Loucy (cell line): ENCODE data around the gene IQSEC1.

ENCODE experiments used
- H2AFZ ChIP-seq: fragments of 200-600 bp; sonication (generic); 2 replicates; pipeline ENCODE4 v1.6.0; 2016; ENCODE audit warnings: antibody characterized with exemption, mild to moderate bottlenecking, low read length, moderate library complexity
- H3F3A ChIP-seq: fragments of 200-600 bp; 2 replicates; pipeline ENCODE4 v1.6.0; 2016; ENCODE audit warnings: antibody characterized with exemption, low read depth, mild to moderate bottlenecking
- H3K27me3 ChIP-seq: fragments of 200-600 bp; sonication (generic); 2 replicates; pipeline ENCODE4 v1.6.1; 2014; ENCODE audit warnings: low read length, mild to moderate bottlenecking; ENCODE audit not compliant: insufficient read depth, poor library complexity, severe bottlenecking
- H3K36me3 ChIP-seq: fragments of 200-600 bp; sonication (generic); 2 replicates; pipeline ENCODE4 v1.6.1; 2016; ENCODE audit warnings: low read length; ENCODE audit not compliant: insufficient read depth
- H3K4me1 ChIP-seq: fragments of 200-600 bp; sonication (generic); 2 replicates; pipeline ENCODE4 v1.5.1; 2014; ENCODE audit warnings: low read length, mild to moderate bottlenecking; ENCODE audit not compliant: insufficient read depth, poor library complexity, severe bottlenecking
- H3K4me2 ChIP-seq: fragments of 200-600 bp; sonication (generic); 2 replicates; pipeline ENCODE4 v1.6.0; 2014; ENCODE audit warnings: antibody characterized with exemption, low read length, low read depth, mild to moderate bottlenecking; ENCODE audit not compliant: poor library complexity, severe bottlenecking
- H3K4me3 ChIP-seq: fragments of 200-600 bp; sonication (generic); 2 replicates; pipeline ENCODE4 v1.5.1; 2014; ENCODE audit warnings: low read length, mild to moderate bottlenecking, mixed read lengths; ENCODE audit not compliant: poor library complexity, severe bottlenecking
- H3K79me2 ChIP-seq: fragments of 200-600 bp; sonication (generic); 2 replicates; pipeline ENCODE4 v1.6.1; 2014; ENCODE audit warnings: low read length; ENCODE audit not compliant: insufficient read depth
- H3K9ac ChIP-seq: fragments of 200-600 bp; sonication (generic); 2 replicates; pipeline ENCODE4 v1.6.0; 2014; ENCODE audit warnings: mild to moderate bottlenecking, low read depth, low read length, moderate library complexity; ENCODE audit not compliant: poor library complexity, severe bottlenecking
- H3K9me2 ChIP-seq: fragments of 200-600 bp; sonication (generic); replicated peaks from 2 replicates; pipeline ENCODE4 v1.6.1; 2016; ENCODE audit warnings: low read depth, low read length, mixed read lengths
- H3K9me3 ChIP-seq: fragments of 200-600 bp; sonication (generic); 2 replicates; pipeline ENCODE4 v1.6.1; 2014; ENCODE audit warnings: mild to moderate bottlenecking, antibody characterized with exemption, low read length, low read depth; ENCODE audit not compliant: insufficient read depth
- H4K20me1 ChIP-seq: fragments of 200-600 bp; sonication (generic); 2 replicates; pipeline ENCODE4 v1.6.0; 2014; ENCODE audit warnings: antibody characterized with exemption, low read length, mild to moderate bottlenecking; ENCODE audit not compliant: insufficient read depth, poor library complexity, severe bottlenecking
- EZH2phosphoT487 ChIP-seq: fragments of 200-600 bp; IDR thresholded peaks from 2 replicates; pipeline ENCODE4 v1.6.1; 2018; ENCODE audit warnings: antibody characterized with exemption, mild to moderate bottlenecking, moderate library complexity, borderline replicate concordance
- TF ChIP-seq, protein P1 (sequence below): fragments of 200-600 bp; sonication (generic); conservative IDR thresholded peaks from 2 replicates; pipeline ENCODE4 v1.5.1; 2014; ENCODE audit warnings: mild to moderate bottlenecking, antibody characterized with exemption, low read length

Gene IQSEC1

DNA sequence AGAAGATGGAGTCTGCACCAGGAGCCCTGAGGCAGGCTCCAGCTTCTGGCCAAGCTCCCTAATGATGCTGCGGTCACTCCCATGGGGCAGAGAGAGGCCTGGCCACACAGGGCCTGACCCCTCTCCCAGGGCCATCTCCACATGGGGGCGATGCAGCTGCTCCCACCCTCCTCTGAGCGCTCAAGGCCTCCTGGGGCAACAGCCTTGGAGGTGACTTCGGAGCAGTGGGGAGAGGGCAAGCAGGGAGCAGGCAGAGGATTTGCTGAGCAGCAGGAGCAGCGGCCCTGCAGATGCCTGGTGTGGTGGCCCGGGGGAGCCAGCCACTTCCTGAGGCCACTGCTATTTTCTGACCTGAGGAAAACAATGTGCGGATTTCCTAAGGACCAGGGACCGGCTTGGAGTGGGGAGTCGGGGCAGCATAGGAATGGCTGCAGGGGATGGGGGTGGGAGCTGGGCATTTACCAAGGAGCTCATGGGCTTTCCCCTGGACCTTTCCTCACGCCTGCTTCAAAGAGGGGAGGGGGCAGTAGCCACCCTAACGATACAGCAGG is 150.3 kb downstream of the IQSEC1 start:
- Histone ChIP-seq H3K4me2 (no peak overlapping the region), H3K9ac (no peak overlapping the region), H3K9me2 (no peaks in the 10 kb centered on the region), H3F3A (no peaks in the 10 kb centered on the region), H3K9me3 (no peaks in the 10 kb centered on the region), H2AFZ (no peak overlapping the region), H3K27me3 (no peaks in the 10 kb centered on the region), H3K79me2 (no peaks in the 10 kb centered on the region), H4K20me1 (no peaks in the 10 kb centered on the region), H3K4me1 (no peaks in the 10 kb centered on the region), H3K36me3 (peaks cover 83% of the 10 kb centered on the region; the same call in 1 of the 2 replicates), H3K4me3 (no peak overlapping the region)
- TF ChIP-seq, protein P1, sequence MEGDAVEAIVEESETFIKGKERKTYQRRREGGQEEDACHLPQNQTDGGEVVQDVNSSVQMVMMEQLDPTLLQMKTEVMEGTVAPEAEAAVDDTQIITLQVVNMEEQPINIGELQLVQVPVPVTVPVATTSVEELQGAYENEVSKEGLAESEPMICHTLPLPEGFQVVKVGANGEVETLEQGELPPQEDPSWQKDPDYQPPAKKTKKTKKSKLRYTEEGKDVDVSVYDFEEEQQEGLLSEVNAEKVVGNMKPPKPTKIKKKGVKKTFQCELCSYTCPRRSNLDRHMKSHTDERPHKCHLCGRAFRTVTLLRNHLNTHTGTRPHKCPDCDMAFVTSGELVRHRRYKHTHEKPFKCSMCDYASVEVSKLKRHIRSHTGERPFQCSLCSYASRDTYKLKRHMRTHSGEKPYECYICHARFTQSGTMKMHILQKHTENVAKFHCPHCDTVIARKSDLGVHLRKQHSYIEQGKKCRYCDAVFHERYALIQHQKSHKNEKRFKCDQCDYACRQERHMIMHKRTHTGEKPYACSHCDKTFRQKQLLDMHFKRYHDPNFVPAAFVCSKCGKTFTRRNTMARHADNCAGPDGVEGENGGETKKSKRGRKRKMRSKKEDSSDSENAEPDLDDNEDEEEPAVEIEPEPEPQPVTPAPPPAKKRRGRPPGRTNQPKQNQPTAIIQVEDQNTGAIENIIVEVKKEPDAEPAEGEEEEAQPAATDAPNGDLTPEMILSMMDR: no peak
- no peak for TF ChIP-seq EZH2phosphoT487

DNA sequence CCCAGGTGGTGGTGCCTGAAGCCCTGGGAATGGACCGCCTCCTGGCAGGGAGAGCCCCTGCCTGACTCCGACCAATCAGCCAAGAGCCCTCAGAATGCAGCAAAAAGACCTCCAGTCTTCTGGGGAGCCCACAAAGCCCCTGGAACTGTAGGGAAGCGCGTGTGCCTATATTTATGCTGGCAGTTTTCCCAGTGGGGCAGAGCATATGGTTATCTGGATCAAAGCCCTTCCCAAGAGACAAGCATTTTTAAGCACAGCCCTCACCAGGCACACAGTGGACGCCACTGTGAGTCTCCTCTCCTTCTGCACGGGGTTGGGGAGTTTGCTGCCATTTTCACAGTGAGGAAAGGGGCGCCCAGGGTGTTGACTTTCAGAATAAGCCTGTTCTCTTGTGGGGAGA is 150.9 kb downstream of the IQSEC1 start:
- H2AFZ ChIP-seq: no peak overlapping the region
- no peaks in the 10 kb centered on the region for H3K27me3 ChIP-seq
- H3K9ac ChIP-seq: no peak overlapping the region
- no peaks in the 10 kb centered on the region for H3K9me3 ChIP-seq
- H3K4me3 ChIP-seq: no peak overlapping the region
- H4K20me1 ChIP-seq: no peaks in the 10 kb centered on the region
- H3F3A ChIP-seq: no peaks in the 10 kb centered on the region
- H3K4me1 ChIP-seq: peaks cover 4% of the 10 kb centered on the region
- H3K4me2 ChIP-seq: no peak overlapping the region
- H3K36me3 ChIP-seq: peaks cover 83% of the 10 kb centered on the region; the same call in 1 of the 2 replicates
- H3K79me2 ChIP-seq: no peaks in the 10 kb centered on the region
- TF ChIP-seq EZH2phosphoT487: no peak
- TF ChIP-seq, protein P1: no peak
- H3K9me2 ChIP-seq: no peaks in the 10 kb centered on the region

DNA sequence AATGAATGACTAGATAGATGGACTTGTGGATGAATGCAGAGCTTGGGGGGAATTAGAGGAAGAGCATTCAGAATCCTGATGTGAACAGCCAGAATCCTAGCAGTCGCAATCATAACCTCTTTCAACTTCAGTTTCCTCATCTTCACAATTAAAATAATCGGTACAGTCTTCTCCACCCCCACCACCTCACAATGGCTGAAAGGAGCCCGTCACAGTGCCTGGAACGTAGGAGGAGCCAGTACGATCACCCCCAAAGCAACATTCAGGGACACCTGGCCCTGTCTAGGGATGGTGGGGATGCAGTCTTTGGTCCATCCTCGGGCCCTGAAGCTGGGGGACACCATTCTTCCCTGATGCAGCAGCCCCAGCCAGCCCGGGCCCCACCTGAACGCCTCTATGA is 151.5 kb downstream of the IQSEC1 start:
- no peak overlapping the region for H3K4me2 ChIP-seq
- H3F3A ChIP-seq: peaks cover 1% of the 10 kb centered on the region; the same call in 1 of the 2 replicates
- H3K9ac ChIP-seq: no peak overlapping the region
- H3K36me3 ChIP-seq: peaks cover 86% of the 10 kb centered on the region; the same call in 1 of the 2 replicates
- H3K9me2 ChIP-seq: no peaks in the 10 kb centered on the region
- H3K27me3 ChIP-seq: no peaks in the 10 kb centered on the region
- TF ChIP-seq, protein P1: no peak
- no peak for TF ChIP-seq EZH2phosphoT487
- H3K4me1 ChIP-seq: peaks cover 9% of the 10 kb centered on the region
- H4K20me1 ChIP-seq: no peaks in the 10 kb centered on the region
- H3K79me2 ChIP-seq: no peaks in the 10 kb centered on the region
- no peak overlapping the region for H2AFZ ChIP-seq
- no peaks in the 10 kb centered on the region for H3K9me3 ChIP-seq
- no peak overlapping the region for H3K4me3 ChIP-seq
